ENCODE data around the gene RRP12. TPM values are rescaled to one million over a fixed set of nuclear protein-coding genes. Genes with fewer than 3 reads are reported as not detected.
"Not testable (repeated sequence)": the region's sequence is repeated elsewhere in the genome, so short reads cannot be mapped to it uniquely, and the experiment has no call there.

The RRP12 gene
- total RNA-seq, 1 donor from 2014 or later: 6.1 TPM

- no peaks in the 10 kb centered on the region for H3K36me3 ChIP-seq
- no peaks in the 10 kb centered on the region for H3K79me2 ChIP-seq (ENCODE audit: low read depth)
- no peak overlapping the region for H3K4me2 ChIP-seq
- no peaks in the 10 kb centered on the region for H3K4me1 Mint-ChIP-seq
- H2AFZ ChIP-seq (replicated peaks): no peak overlapping the region
- no peaks in the 10 kb centered on the region for H3K9me3 ChIP-seq (ENCODE audit: low read depth)
- H3K9me3 Mint-ChIP-seq: no peaks in the 10 kb centered on the region
- H4K20me1 ChIP-seq (ENCODE audit: low read depth): no peaks in the 10 kb centered on the region
- DNase-seq (ENCODE audit: low spot score): no peak
- H3K4me1 ChIP-seq: no peaks in the 10 kb centered on the region
- H3K27me3 Mint-ChIP-seq (ENCODE audit: insufficient read depth, low read depth): peaks cover 2% of the 10 kb centered on the region
- H3K4me3 ChIP-seq: no peak overlapping the region
- H3K27ac ChIP-seq: no peak overlapping the region
- H3K9ac ChIP-seq: no peak overlapping the region
- TF ChIP-seq EZH2 (IDR thresholded peaks at IDR 0.05) (no peak), EZH2phosphoT487 (IDR thresholded peaks at IDR 0.05) (no peak), CTCF (IDR thresholded peaks at IDR 0.05) (no peak)
- no peak overlapping the region for H3K27ac Mint-ChIP-seq
- no peak overlapping the region for H3K4me3 Mint-ChIP-seq
- no peaks in the 10 kb centered on the region for H3F3A ChIP-seq (ENCODE audit: low read depth)
- H3K36me3 Mint-ChIP-seq: no peaks in the 10 kb centered on the region
- H3K27me3 ChIP-seq: no peaks in the 10 kb centered on the region
These were observed 53.8 kb downstream of the RRP12 start for GRCh38 chr10:97347317-97347716.

GRCh38 chr10:97343664-97344063 lies 57.5 kb downstream of the RRP12 start:
- H3K4me1 Mint-ChIP-seq, H3K27ac ChIP-seq, H3K36me3 Mint-ChIP-seq: not testable (repeated sequence)

GRCh38 chr10:97341416-97341815 lies 59.7 kb downstream of the RRP12 start:
- Histone ChIP-seq H3K9ac (no peak overlapping the region), H3K4me2 (no peak overlapping the region), H3K79me2 (ENCODE audit: low read depth) (no peaks in the 10 kb centered on the region), H3K27me3 (no peaks in the 10 kb centered on the region), H4K20me1 (ENCODE audit: low read depth) (peaks cover 10% of the 10 kb centered on the region), H3F3A (ENCODE audit: low read depth) (peaks cover 34% of the 10 kb centered on the region), H3K9me3 (ENCODE audit: low read depth) (no peaks in the 10 kb centered on the region), H3K4me3 (no peak overlapping the region), H2AFZ (replicated peaks) (no peak overlapping the region), H3K4me1 (peaks cover 23% of the 10 kb centered on the region), H3K36me3 (no peaks in the 10 kb centered on the region), H3K27ac (no peak overlapping the region)
- Mint-ChIP-seq H3K36me3 (no peaks in the 10 kb centered on the region), H3K9me3 (no peaks in the 10 kb centered on the region), H3K27me3 (ENCODE audit: insufficient read depth, low read depth) (peaks cover 12% of the 10 kb centered on the region), H3K4me1 (peaks cover 17% of the 10 kb centered on the region), H3K4me3 (no peak overlapping the region), H3K27ac (no peak overlapping the region)
- no peak for DNase-seq (ENCODE audit: low spot score)
- TF ChIP-seq EZH2phosphoT487 (IDR thresholded peaks at IDR 0.05): no peak
- no peak for TF ChIP-seq CTCF (IDR thresholded peaks at IDR 0.05)
- TF ChIP-seq EZH2 (IDR thresholded peaks at IDR 0.05): no peak

More at GRCh38 chr10:97343664-97344063, 57.5 kb downstream of the RRP12 start:
- not testable (repeated sequence) for H3K36me3 ChIP-seq; H3K4me2 ChIP-seq; H3K27me3 ChIP-seq; H3K9ac ChIP-seq; H3K4me3 Mint-ChIP-seq; H3K4me1 ChIP-seq; H3K27me3 Mint-ChIP-seq (ENCODE audit: insufficient read depth, low read depth); H3K9me3 ChIP-seq (ENCODE audit: low read depth); H3K4me3 ChIP-seq; DNase-seq (ENCODE audit: low spot score); H4K20me1 ChIP-seq (ENCODE audit: low read depth); H2AFZ ChIP-seq (replicated peaks); H3K9me3 Mint-ChIP-seq; H3K79me2 ChIP-seq (ENCODE audit: low read depth); H3K27ac Mint-ChIP-seq
- peaks cover 12% of the 10 kb centered on the region for H3F3A ChIP-seq (ENCODE audit: low read depth)

GRCh38 chr10:97338041-97338440 lies 63.1 kb downstream of the RRP12 start:
- no peaks in the 10 kb centered on the region for H3K9me3 Mint-ChIP-seq
- no peaks in the 10 kb centered on the region for H3K9me3 ChIP-seq (ENCODE audit: low read depth)
- H2AFZ ChIP-seq (replicated peaks): no peak overlapping the region
- peak overlapping the region; percentile 79 for H3K4me3 Mint-ChIP-seq
- H3K27me3 ChIP-seq: no peaks in the 10 kb centered on the region
- H3K4me2 ChIP-seq: peak overlapping the region; percentile 98
- H3K4me1 ChIP-seq: peaks cover 38% of the 10 kb centered on the region
- peaks cover 20% of the 10 kb centered on the region for H3K27me3 Mint-ChIP-seq (ENCODE audit: insufficient read depth, low read depth)
- H3K4me1 Mint-ChIP-seq: peaks cover 29% of the 10 kb centered on the region
- peak overlapping the region; percentile 31 for H3K4me3 ChIP-seq
- H3K9ac ChIP-seq: no peak overlapping the region
- no peak overlapping the region for H3K27ac Mint-ChIP-seq
- H3K27ac ChIP-seq: peak overlapping the region; percentile 98
- peak; percentile 62 for DNase-seq (ENCODE audit: low spot score)
- TF ChIP-seq EZH2 (IDR thresholded peaks at IDR 0.05) (no peak), EZH2phosphoT487 (IDR thresholded peaks at IDR 0.05) (no peak), CTCF (IDR thresholded peaks at IDR 0.05) (no peak)
- no peaks in the 10 kb centered on the region for H3K36me3 ChIP-seq
- H3F3A ChIP-seq (ENCODE audit: low read depth): peaks cover 54% of the 10 kb centered on the region
- peaks cover 13% of the 10 kb centered on the region for H3K79me2 ChIP-seq (ENCODE audit: low read depth)
- H3K36me3 Mint-ChIP-seq: no peaks in the 10 kb centered on the region
- H4K20me1 ChIP-seq (ENCODE audit: low read depth): peaks cover 19% of the 10 kb centered on the region

Measured in neural progenitor cell (in vitro differentiated cells).